ENCODE results near the gene GLOD5. TPM values are rescaled to one million over a fixed set of nuclear protein-coding genes. Genes with fewer than 3 reads are reported as not detected.
"Not testable (repeated sequence)": the region's sequence is repeated elsewhere in the genome, so short reads cannot be mapped to it uniquely, and the experiment has no call there.

Gene GLOD5
- total RNA-seq, 1 donor from 2014 or later, result not detected

DNA sequence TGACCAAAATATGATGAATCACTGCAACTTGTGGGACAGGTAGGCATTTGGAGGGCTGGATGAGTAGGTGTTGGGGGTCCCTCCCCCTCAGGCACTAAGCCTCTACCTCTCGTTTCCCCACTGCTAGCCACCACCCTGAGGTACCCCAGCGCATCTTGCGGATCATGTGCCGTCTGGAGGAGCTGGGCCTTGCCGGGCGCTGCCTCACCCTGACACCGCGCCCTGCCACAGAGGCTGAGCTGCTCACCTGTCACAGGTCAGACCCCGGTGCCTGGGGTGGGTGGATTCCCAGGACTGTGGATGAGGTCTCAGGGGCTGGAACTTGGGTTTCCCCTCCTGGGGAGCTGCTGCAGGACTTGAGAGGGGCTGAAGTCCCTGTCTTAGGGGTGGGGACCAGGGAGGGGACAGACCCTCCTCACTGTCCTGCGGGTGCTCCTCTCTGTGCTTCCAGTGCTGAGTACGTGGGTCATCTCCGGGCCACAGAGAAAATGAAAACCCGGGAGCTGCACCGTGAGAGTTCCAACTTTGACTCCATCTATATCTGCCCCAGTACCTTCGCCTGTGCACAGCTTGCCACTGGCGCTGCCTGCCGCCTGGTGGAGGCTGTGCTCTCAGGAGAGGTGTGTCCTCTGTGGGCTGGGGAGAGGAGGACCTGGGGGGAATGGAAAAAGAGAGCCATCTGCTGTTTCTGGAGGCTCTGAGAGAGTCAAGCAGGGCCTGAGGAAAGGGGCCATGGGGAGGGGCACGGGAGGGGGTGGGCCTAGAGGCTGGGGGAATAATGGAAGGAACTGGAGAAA, 54.7 kb downstream of the GLOD5 start:
- no peak for DNase-seq

DNA sequence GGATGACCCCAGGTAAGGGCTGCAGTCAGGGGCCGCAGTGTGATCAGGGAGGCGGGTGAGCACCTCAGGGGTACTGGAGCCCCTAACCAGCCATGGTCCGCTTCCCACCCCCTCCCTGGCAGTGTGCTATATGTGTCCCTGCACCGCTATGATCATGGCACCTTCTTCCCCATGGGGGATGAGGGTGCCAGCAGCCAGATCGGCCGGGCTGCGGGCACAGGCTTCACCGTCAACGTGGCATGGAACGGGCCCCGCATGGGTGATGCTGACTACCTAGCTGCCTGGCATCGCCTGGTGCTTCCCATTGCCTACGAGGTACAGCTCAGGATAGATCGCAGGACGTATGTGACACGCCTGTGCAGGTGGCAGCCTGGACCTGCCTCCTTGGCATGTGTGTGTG, 56.6 kb downstream of the GLOD5 start:
- ATAC-seq (ENCODE audit: poor library complexity) (no peak), DNase-seq (no peak)
- intact Hi-C loops (cut with DNase I), result no loop called here

More for the DNA sequence above, 54.7 kb downstream of the GLOD5 start:
- ATAC-seq (ENCODE audit: poor library complexity), result no peak
- intact Hi-C loops (cut with DNase I), result no loop called here

DNA sequence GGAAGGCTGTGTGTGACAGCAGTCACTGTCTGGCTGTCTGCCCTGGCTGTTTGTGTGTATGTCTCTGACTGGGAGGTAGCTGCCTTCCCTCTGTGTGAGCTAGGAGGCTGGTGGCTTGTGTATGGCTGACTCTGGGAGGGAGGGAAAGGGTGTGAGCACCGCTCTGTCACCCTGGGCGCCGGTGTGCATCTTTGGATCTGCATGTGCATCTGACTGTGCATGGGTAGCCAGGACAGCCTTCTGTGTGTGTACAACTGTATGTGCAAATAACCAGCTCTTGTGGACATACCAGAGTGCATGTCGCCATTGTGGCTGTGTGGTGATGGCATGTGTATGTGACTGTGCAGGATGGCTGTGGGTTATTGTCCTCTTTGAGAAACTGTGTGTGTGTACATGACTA, 57.3 kb downstream of the GLOD5 start:
- no peak for ATAC-seq (ENCODE audit: poor library complexity)
- no peak for DNase-seq

DNA sequence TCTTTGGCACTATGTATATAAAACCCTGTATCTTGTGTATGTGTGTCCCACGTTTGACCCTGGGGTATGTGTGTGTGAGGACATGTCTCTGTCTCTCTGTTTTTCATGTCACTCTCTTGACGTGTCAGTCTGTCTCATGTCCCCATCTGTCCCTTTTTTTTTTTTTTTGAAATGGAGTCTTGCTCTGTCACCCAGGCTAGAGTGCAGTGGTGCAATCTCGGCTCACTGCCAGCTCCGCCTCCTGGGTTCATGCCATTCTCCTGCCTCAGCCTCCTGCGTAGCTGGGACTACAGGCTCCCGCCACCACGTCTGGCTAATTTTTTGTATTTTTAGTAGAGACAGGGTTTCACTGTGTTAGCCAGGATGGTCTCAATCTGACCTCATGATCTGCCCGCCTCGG, 57.8 kb downstream of the GLOD5 start:
- DNase-seq; intact Hi-C loops (cut with DNase I); ATAC-seq (ENCODE audit: poor library complexity): not testable (repeated sequence)

More for the DNA sequence above, 57.3 kb downstream of the GLOD5 start:
- intact Hi-C loops (cut with DNase I), result no loop called here

DNA sequence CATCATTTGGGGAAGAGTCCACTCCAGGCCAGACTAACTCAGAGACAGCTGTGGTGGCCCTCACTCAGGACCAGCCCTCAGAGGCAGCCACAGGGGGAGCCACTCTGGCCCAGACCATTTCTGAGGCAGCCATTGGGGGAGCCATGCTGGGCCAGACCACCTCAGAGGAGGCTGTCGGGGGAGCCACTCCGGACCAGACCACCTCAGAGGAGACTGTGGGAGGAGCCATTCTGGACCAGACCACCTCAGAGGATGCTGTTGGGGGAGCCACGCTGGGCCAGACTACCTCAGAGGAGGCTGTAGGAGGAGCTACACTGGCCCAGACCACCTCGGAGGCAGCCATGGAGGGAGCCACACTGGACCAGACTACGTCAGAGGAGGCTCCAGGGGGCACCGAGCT, 61.5 kb downstream of the GLOD5 start:
- no peak for ATAC-seq (ENCODE audit: poor library complexity)
- no peak for DNase-seq
- intact Hi-C loops (cut with DNase I), result no loop called here

Other genes with a start within 250 kb of the GLOD5 start
- gene EBP, start 239.9 kb upstream of the GLOD5 start, total RNA-seq, result 47.2 TPM
- gene TBC1D25, start 222.0 kb upstream of the GLOD5 start, total RNA-seq, result 13.9 TPM
- 103 TPM for gene RBM3, start 187.3 kb upstream of the GLOD5 start, total RNA-seq
- 173 TPM for gene WDR13, start 164.3 kb upstream of the GLOD5 start, total RNA-seq
- gene WAS, start 77.9 kb upstream of the GLOD5 start, total RNA-seq, result 4.0 TPM
- 2.3 TPM for gene SUV39H1, start 65.0 kb upstream of the GLOD5 start, total RNA-seq
- 0.13 TPM for gene GATA1, start 24.8 kb downstream of the GLOD5 start, total RNA-seq
- gene HDAC6, start 40.3 kb downstream of the GLOD5 start, total RNA-seq, result 35.3 TPM
- gene ERAS, start 64.8 kb downstream of the GLOD5 start, total RNA-seq, result not detected
- 0.30 TPM for gene PCSK1N, start 73.9 kb downstream of the GLOD5 start, total RNA-seq
- 79.7 TPM for gene TIMM17B, start 136.0 kb downstream of the GLOD5 start, total RNA-seq
- gene PQBP1, start 136.2 kb downstream of the GLOD5 start, total RNA-seq, result 56.2 TPM
- 12.9 TPM for gene SLC35A2, start 149.9 kb downstream of the GLOD5 start, total RNA-seq
- gene PIM2, start 157.3 kb downstream of the GLOD5 start, total RNA-seq, result 3.0 TPM
- gene OTUD5, start 195.9 kb downstream of the GLOD5 start, total RNA-seq, result 16.7 TPM
- 0.38 TPM for gene KCND1, start 210.1 kb downstream of the GLOD5 start, total RNA-seq
- 17.7 TPM for gene GRIPAP1, start 240.5 kb downstream of the GLOD5 start, total RNA-seq